ENCODE measurements around the gene VSTM4. TPM values are rescaled to one million over a fixed set of nuclear protein-coding genes. Genes with fewer than 3 reads are reported as not detected.

VSTM4 gene
- total and polyA plus RNA-seq, 2 of the 4 experiments (the other 2 are of a cell fraction), result 2.4 to 2.9 TPM

DNA sequence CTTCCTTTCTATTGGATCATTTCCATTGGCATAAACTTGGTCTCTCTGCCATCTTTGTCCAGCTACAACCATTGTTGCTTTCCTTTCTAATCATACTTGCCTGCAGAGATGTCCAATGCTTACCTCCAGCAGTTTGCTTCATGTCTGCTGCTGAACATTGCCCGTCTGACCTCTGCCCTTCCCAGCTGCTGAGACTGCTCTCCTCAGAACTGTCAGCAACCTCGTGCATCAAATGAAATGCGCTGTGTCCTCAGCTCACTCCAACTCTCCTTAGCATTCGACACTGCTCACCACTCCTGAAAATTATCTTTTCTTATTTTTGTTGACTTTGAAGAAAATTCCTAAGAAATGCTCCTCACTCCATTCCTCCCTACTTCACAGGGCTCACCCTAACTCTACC, 13.5 kb upstream of the VSTM4 start:
- Histone ChIP-seq H2AK9ac (replicated peaks; ENCODE audit: low read depth, low read length, poor library complexity) (no peak overlapping the region), H2AFZ (replicated peaks; ENCODE audit: low read length, poor library complexity) (no peak overlapping the region), H2AK5ac (ENCODE audit: low read depth, low read length) (no peak overlapping the region), H3K36me3 (ENCODE audit: control insufficient read depth, insufficient read depth, low read length) (no peaks in the 10 kb centered on the region), H3K4ac (ENCODE audit: low read depth, low read length) (no peak overlapping the region), H4K91ac (ENCODE audit: insufficient read depth, low read depth, low read length) (no peak overlapping the region), H3K4me1 (ENCODE audit: control insufficient read depth, insufficient read depth, low read length) (no peaks in the 10 kb centered on the region; the same call in 1 of the 2 replicates), H4K20me1 (ENCODE audit: insufficient read depth, low read length) (no peaks in the 10 kb centered on the region), H3K9me3 (ENCODE audit: control insufficient read depth, insufficient read depth, low read length) (no peaks in the 10 kb centered on the region; the same call in 1 of the 2 replicates), H3K27ac (ENCODE audit: insufficient read depth, low read length) (no peak overlapping the region), H4K5ac (ENCODE audit: low read depth, low read length) (no peak overlapping the region), H2BK120ac (ENCODE audit: low read depth, low read length) (no peak overlapping the region), H3K23ac (ENCODE audit: low read depth, low read length) (no peak overlapping the region), H3K9ac (ENCODE audit: low read depth, low read length) (no peak overlapping the region), H3K4me2 (ENCODE audit: low read depth, low read length) (no peak overlapping the region), H3K27me3 (ENCODE audit: control insufficient read depth, insufficient read depth, low read length) (peaks cover 42% of the 10 kb centered on the region), H3K4me3 (ENCODE audit: insufficient read depth, low read depth, low read length) (no peak overlapping the region), H2BK15ac (ENCODE audit: low read depth, low read length) (no peak overlapping the region), H3K18ac (ENCODE audit: low read depth, low read length) (no peak overlapping the region), H3K9me1 (ENCODE audit: insufficient read depth, low read length) (no peaks in the 10 kb centered on the region), H3K79me1 (ENCODE audit: low read depth in 1 of 2, low read length in 2 of 2) (no peaks in the 10 kb centered on the region), H2BK20ac (ENCODE audit: low read depth, low read length) (no peak overlapping the region), H2BK5ac (ENCODE audit: low read depth, low read length, poor library complexity, severe bottlenecking) (no peak overlapping the region), H4K8ac (ENCODE audit: low read depth in 2 of 2, low read length in 2 of 2) (no peak overlapping the region), H3K56ac (ENCODE audit: extremely low read depth, insufficient read depth, low read length) (no peak overlapping the region), H3K14ac (replicated peaks; ENCODE audit: low read depth, low read length) (no peak overlapping the region)
- TF ChIP-seq CEBPB (IDR thresholded peaks at IDR 0.05; ENCODE audit: low read depth, low read length) (no peak), RFX5 (IDR thresholded peaks at IDR 0.05; ENCODE audit: low read depth, low read length) (no peak), MAFK (IDR thresholded peaks at IDR 0.05; ENCODE audit: low read depth, low read length) (no peak), RCOR1 (IDR thresholded peaks at IDR 0.05; ENCODE audit: insufficient replicate concordance, low read length) (no peak), MAZ (IDR thresholded peaks at IDR 0.05; ENCODE audit: borderline replicate concordance, low read depth, low read length) (no peak), POLR2A (IDR thresholded peaks at IDR 0.05; ENCODE audit: low read depth, low read length) (no peak), SMC3 (IDR thresholded peaks at IDR 0.05; ENCODE audit: low read depth, low read length) (no peak), RAD21 (IDR thresholded peaks at IDR 0.05; ENCODE audit: low read length) (no peak), CHD1 (IDR thresholded peaks at IDR 0.05; ENCODE audit: low read depth, low read length) (no peak), BHLHE40 (IDR thresholded peaks at IDR 0.05; ENCODE audit: low read depth, low read length) (no peak), NFE2L2 (IDR thresholded peaks at IDR 0.05; ENCODE audit: low read depth, low read length) (no peak), MXI1 (IDR thresholded peaks at IDR 0.05; ENCODE audit: borderline replicate concordance, low read depth, low read length) (no peak), FOS (IDR thresholded peaks at IDR 0.05; ENCODE audit: low read depth, low read length) (no peak)
- TF ChIP-seq, protein P1, sequence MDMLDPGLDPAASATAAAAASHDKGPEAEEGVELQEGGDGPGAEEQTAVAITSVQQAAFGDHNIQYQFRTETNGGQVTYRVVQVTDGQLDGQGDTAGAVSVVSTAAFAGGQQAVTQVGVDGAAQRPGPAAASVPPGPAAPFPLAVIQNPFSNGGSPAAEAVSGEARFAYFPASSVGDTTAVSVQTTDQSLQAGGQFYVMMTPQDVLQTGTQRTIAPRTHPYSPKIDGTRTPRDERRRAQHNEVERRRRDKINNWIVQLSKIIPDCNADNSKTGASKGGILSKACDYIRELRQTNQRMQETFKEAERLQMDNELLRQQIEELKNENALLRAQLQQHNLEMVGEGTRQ (IDR thresholded peaks at IDR 0.05; ENCODE audit: low read depth, low read length), result no peak
- TF ChIP-seq, protein P2, sequence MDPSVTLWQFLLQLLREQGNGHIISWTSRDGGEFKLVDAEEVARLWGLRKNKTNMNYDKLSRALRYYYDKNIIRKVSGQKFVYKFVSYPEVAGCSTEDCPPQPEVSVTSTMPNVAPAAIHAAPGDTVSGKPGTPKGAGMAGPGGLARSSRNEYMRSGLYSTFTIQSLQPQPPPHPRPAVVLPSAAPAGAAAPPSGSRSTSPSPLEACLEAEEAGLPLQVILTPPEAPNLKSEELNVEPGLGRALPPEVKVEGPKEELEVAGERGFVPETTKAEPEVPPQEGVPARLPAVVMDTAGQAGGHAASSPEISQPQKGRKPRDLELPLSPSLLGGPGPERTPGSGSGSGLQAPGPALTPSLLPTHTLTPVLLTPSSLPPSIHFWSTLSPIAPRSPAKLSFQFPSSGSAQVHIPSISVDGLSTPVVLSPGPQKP (IDR thresholded peaks at IDR 0.05; ENCODE audit: borderline replicate concordance, low read depth, low read length), result no peak
- TF ChIP-seq, protein P3, sequence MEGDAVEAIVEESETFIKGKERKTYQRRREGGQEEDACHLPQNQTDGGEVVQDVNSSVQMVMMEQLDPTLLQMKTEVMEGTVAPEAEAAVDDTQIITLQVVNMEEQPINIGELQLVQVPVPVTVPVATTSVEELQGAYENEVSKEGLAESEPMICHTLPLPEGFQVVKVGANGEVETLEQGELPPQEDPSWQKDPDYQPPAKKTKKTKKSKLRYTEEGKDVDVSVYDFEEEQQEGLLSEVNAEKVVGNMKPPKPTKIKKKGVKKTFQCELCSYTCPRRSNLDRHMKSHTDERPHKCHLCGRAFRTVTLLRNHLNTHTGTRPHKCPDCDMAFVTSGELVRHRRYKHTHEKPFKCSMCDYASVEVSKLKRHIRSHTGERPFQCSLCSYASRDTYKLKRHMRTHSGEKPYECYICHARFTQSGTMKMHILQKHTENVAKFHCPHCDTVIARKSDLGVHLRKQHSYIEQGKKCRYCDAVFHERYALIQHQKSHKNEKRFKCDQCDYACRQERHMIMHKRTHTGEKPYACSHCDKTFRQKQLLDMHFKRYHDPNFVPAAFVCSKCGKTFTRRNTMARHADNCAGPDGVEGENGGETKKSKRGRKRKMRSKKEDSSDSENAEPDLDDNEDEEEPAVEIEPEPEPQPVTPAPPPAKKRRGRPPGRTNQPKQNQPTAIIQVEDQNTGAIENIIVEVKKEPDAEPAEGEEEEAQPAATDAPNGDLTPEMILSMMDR (conservative IDR thresholded peaks at IDR 0.05; ENCODE audit: low read depth, low read length), result no peak
- DNase-seq, result no peak
- BruUV-seq (replicated peaks), result no TSS peak
- dilution Hi-C loops (cut with HindIII; ENCODE audit: low sequenced_read_pairs, unreplicated experiment), result no loop called here
- intact Hi-C loops (cut with micrococcal nuclease), result no loop called here
- in situ Hi-C loops (cut with MboI; ENCODE audit: low sequenced_read_pairs), result no loop called here
- 40% methylated on average over 1 of the region's 4 CpGs; no CpG with 5 or more reads in 1 of the 2 experiments for WGBS, 2 experiments (ENCODE audit: extremely low coverage in 2 of 2, insufficient read length in 1 of 2)
- ChIA-PET CTCF (interaction anchor here (0.7 kb wide), 1 partner anchor 11 kb away, joined by 3 read pairs; no protein-coding TSS in a partner anchor), POLR2A (ENCODE audit: unreplicated experiment) (no interaction called here)
- no peak for ATAC-seq (ENCODE audit: low read depth)
